Measurements from ENCODE around the gene SYT7. TPM values are rescaled to one million over a fixed set of nuclear protein-coding genes. Genes with fewer than 3 reads are reported as not detected.

SYT7 gene
- total and polyA plus RNA-seq, 2 of the 8 experiments (the other 6 are each of a cell fraction or from before 2014, with no cell fraction given): 9.6 to 10.5 TPM

GRCh38 chr11:61472868-61473267 lies 108.0 kb downstream of the SYT7 start (continued):
- TF ChIP-seq CHD7 (IDR thresholded peaks at IDR 0.05; ENCODE audit: insufficient replicate concordance, low read length) (no peak), GABPA (IDR thresholded peaks at IDR 0.05; ENCODE audit: borderline replicate concordance, insufficient read depth, low read length) (no peak), RNF2 (IDR thresholded peaks at IDR 0.05; ENCODE audit: borderline replicate concordance, low read depth, low read length, missing control alignments, poor library complexity, severe bottlenecking) (no peak), BRCA1 (IDR thresholded peaks at IDR 0.05; ENCODE audit: low read depth, low read length) (no peak), MAFK (IDR thresholded peaks at IDR 0.05; ENCODE audit: low read depth, low read length) (no peak), POLR2A (IDR thresholded peaks at IDR 0.05; ENCODE audit: control extremely low read depth in 1 of 2, low read depth in 2 of 2, low read length in 2 of 2) (no peak), ASH2L (IDR thresholded peaks at IDR 0.05; ENCODE audit: low read length) (no peak), HDAC2 (IDR thresholded peaks at IDR 0.05; ENCODE audit: borderline replicate concordance in 1 of 2, low read depth in 2 of 2, low read length in 2 of 2) (no peak), E2F6 (IDR thresholded peaks at IDR 0.05) (no peak), SUZ12 (IDR thresholded peaks at IDR 0.05; ENCODE audit: low read length) (no peak)

All from H1 (cell line).